CD14-positive monocyte (primary cell): ENCODE measurements around the gene HOXB8. TPM values are rescaled to one million over a fixed set of nuclear protein-coding genes. Genes with fewer than 3 reads are reported as not detected.

ENCODE experiments used
- DNase-seq, 3 donors: peaks; one replicate each; pipeline ENCODE4 v3.0.0-alpha.2; 2011 to 2022
- H2AFZ ChIP-seq: 2 replicates; pipeline ENCODE4 v1.6.0; 2012; ENCODE audit warnings: mild to moderate bottlenecking, low read depth, low read length, inconsistent platforms; ENCODE audit not compliant: insufficient read depth, poor library complexity, severe bottlenecking
- H3K27ac ChIP-seq, 2 donors: 1 replicate in 1 of 2; 2 replicates in 1 of 2; pipeline ENCODE4 v1.5.1; 2012 to 2013; ENCODE audit warnings: low read length in 2 of 2, control low read depth in 1 of 2, inconsistent platforms in 1 of 2, low read depth in 1 of 2, mild to moderate bottlenecking in 1 of 2
- H3K27me3 ChIP-seq, 2 donors: one replicate each; pipeline versions ENCODE4 v1.6.0 to v1.6.1; 2011 to 2013; ENCODE audit warnings: low read length in 2 of 2; ENCODE audit not compliant: control insufficient read depth in 2 of 2, insufficient read depth in 2 of 2
- H3K36me3 ChIP-seq, 2 donors: replicated peaks in 1 of 2; 1 replicate in 1 of 2; 2 replicates in 1 of 2; pipeline versions ENCODE4 v1.5.1 to v1.6.1; 2012 to 2013; ENCODE audit warnings: low read length in 2 of 2, control low read depth in 1 of 2, inconsistent platforms in 1 of 2, mild to moderate bottlenecking in 1 of 2; ENCODE audit not compliant: insufficient read depth in 2 of 2, control insufficient read depth in 1 of 2
- H3K4me1 ChIP-seq, 2 donors: 1 replicate in 1 of 2; 2 replicates in 1 of 2; pipeline versions ENCODE4 v1.5.1 to v1.6.1; 2012 to 2013; ENCODE audit warnings: low read length in 2 of 2, control low read depth in 1 of 2, inconsistent platforms in 1 of 2, mild to moderate bottlenecking in 1 of 2, moderate library complexity in 1 of 2; ENCODE audit not compliant: insufficient read depth in 2 of 2, control insufficient read depth in 1 of 2
- H3K4me2 ChIP-seq: replicated peaks from 2 replicates; pipeline ENCODE3; 2012; ENCODE audit warnings: low read length, moderate library complexity, mild to moderate bottlenecking; ENCODE audit not compliant: poor library complexity, severe bottlenecking; ENCODE audit errors: extremely low read depth
- H3K4me3 ChIP-seq, 3 experiments: fragments of 200-600 bp in 1 of 3; sonication (generic) in 1 of 3; replicated peaks in 1 of 3; 1 replicate in 2 of 3; 2 replicates in 1 of 3; pipeline ENCODE4 v1.5.1; 2011 to 2013; ENCODE audit warnings: low read length in 3 of 3, mild to moderate bottlenecking in 3 of 3, control low read depth in 2 of 3, low read depth in 2 of 3, inconsistent platforms in 1 of 3, moderate library complexity in 1 of 3
- H3K79me2 ChIP-seq: 2 replicates; pipeline ENCODE4 v1.6.0; 2012; ENCODE audit warnings: mild to moderate bottlenecking, control low read depth, inconsistent platforms, low read length, moderate library complexity; ENCODE audit not compliant: insufficient read depth
- H3K9ac ChIP-seq: 2 replicates; pipeline ENCODE4 v1.6.0; 2017; ENCODE audit warnings: low read length, mild to moderate bottlenecking; ENCODE audit not compliant: insufficient read depth, poor library complexity, severe bottlenecking
- H3K9me3 ChIP-seq, 2 donors: replicated peaks in 1 of 2; 1 replicate in 1 of 2; 2 replicates in 1 of 2; pipeline versions ENCODE4 v1.5.1 to v1.6.1; 2012 to 2013; ENCODE audit warnings: low read length in 2 of 2, control low read depth in 1 of 2; ENCODE audit not compliant: control insufficient read depth in 1 of 2, insufficient read depth in 1 of 2
- H4K20me1 ChIP-seq: 2 replicates; pipeline ENCODE4 v1.6.0; 2012; ENCODE audit warnings: mild to moderate bottlenecking, low read length, control low read depth, moderate library complexity; ENCODE audit not compliant: insufficient read depth
- H3K27ac Mint-ChIP-seq, 7 donors: one replicate each; pipeline ENCODE4 v1.8.0; 2020; ENCODE audit warnings: mild to moderate bottlenecking in 7 of 7, mixed read lengths in 7 of 7, moderate library complexity in 6 of 7, inconsistent platforms in 2 of 7
- H3K27me3 Mint-ChIP-seq, 3 donors: one replicate each; pipeline ENCODE4 v1.8.0; 2021 to 2022; ENCODE audit warnings: low read depth in 3 of 3, mild to moderate bottlenecking in 3 of 3, mixed read lengths in 3 of 3, moderate library complexity in 3 of 3, inconsistent platforms in 1 of 3
- H3K36me3 Mint-ChIP-seq, 2 donors: one replicate each; pipeline ENCODE4 v1.8.0; 2020; ENCODE audit warnings: mixed read lengths in 2 of 2, inconsistent platforms in 1 of 2, mild to moderate bottlenecking in 1 of 2
- H3K4me1 Mint-ChIP-seq: one replicate; pipeline ENCODE4 v1.8.0; 2020; ENCODE audit warnings: mild to moderate bottlenecking, mixed read lengths
- H3K4me3 Mint-ChIP-seq, 2 donors: one replicate each; pipeline ENCODE4 v1.8.0; 2020; ENCODE audit warnings: mild to moderate bottlenecking in 2 of 2, mixed read lengths in 2 of 2, moderate library complexity in 1 of 2
- H3K9me3 Mint-ChIP-seq, 7 donors: one replicate each; pipeline ENCODE4 v1.8.0; 2020 to 2022; ENCODE audit warnings: mixed read lengths in 7 of 7, mild to moderate bottlenecking in 6 of 7, moderate library complexity in 6 of 7, inconsistent platforms in 2 of 7
- CTCF ChIP-seq: fragments of 200-600 bp; IDR thresholded peaks from one replicate; pipeline ENCODE4 v1.8.0; 2022; ENCODE audit warnings: antibody characterized with exemption, mild to moderate bottlenecking
- WGBS: methylation state at CpG from one replicate; pipeline ENCODE4 v1.1.5; 2013; ENCODE audit warnings: missing lambda C conversion rate; ENCODE audit not compliant: insufficient coverage; 5-methylcytosine and 5-hydroxymethylcytosine counted together
- intact Hi-C, 2 donors: fragments of 100-400 bp; cut with micrococcal nuclease; formaldehyde crosslinking; loops; one replicate each; pipeline versions ENCODE4 v1.15.0 to v1.15.1; 2023
- polyA plus RNA-seq, 3 donors: library from polyadenylated mRNA; depleted of rRNA in 1 of 3; unstranded in 2 of 3; stranded (reverse) in 1 of 3; fragments of 300-500 nt in 2 of 3; fragments of >200 nt in 1 of 3; fragmentation: Illumina TruSeq in 2 of 3; gene quantifications; 1 replicate in 2 of 3; 2 replicates in 1 of 3; pipeline ENCODE4 v1.2.3, GENCODE V29; 2012 to 2021

HOXB8 gene
- polyA plus RNA-seq, 3 donors = not detected

GRCh38 chr17:48609759-48610281 lies 5.3 kb downstream of the HOXB8 start:
- Mint-ChIP-seq H3K9me3 (peaks cover 0 to 41% (median 27%) of the 10 kb centered on the region in 7 donors), H3K4me3 (peak overlapping the region; percentile 80 to 96), H3K27ac (no peak overlapping the region), H3K36me3 (peaks cover 9 to 16% of the 10 kb centered on the region in 2 donors), H3K4me1 (peaks cover 39% of the 10 kb centered on the region), H3K27me3 (peaks cover 89 to 98% (median 95%) of the 10 kb centered on the region in 3 donors)
- Histone ChIP-seq H3K4me2 (peak overlapping the region; percentile 99), H3K4me3 (peak overlapping the region in 1 of 3 experiments; percentile 78), H3K4me1 (peaks cover 36 to 43% of the 10 kb centered on the region in 2 donors), H3K27ac (no peak overlapping the region), H3K79me2 (no peaks in the 10 kb centered on the region), H3K36me3 (no peaks in the 10 kb centered on the region), H3K27me3 (peaks cover 57 to 98% of the 10 kb centered on the region in 2 donors), H4K20me1 (no peaks in the 10 kb centered on the region), H3K9ac (peak overlapping the region; percentile 27), H2AFZ (peak overlapping the region; percentile 86), H3K9me3 (peaks cover 5 to 40% of the 10 kb centered on the region in 2 donors)
- WGBS = 0% methylated on average over 4 of the region's 15 CpGs
- intact Hi-C loops = no loop called here
- DNase-seq = no peak
- no peak for TF ChIP-seq CTCF

- no peak for TF ChIP-seq CTCF
- Histone ChIP-seq H3K4me1 (peaks cover 32 to 39% of the 10 kb centered on the region in 2 donors), H3K36me3 (no peaks in the 10 kb centered on the region), H3K27me3 (peaks cover 57 to 98% of the 10 kb centered on the region in 2 donors), H3K4me2 (no peak overlapping the region), H3K79me2 (no peaks in the 10 kb centered on the region), H3K27ac (no peak overlapping the region), H3K9ac (no peak overlapping the region), H3K9me3 (peaks cover 5 to 37% of the 10 kb centered on the region in 2 donors), H3K4me3 (no peak overlapping the region), H4K20me1 (no peaks in the 10 kb centered on the region), H2AFZ (no peak overlapping the region)
- Mint-ChIP-seq H3K36me3 (peaks cover 9 to 16% of the 10 kb centered on the region in 2 donors), H3K4me3 (peak overlapping the region in 1 of 2 donors; percentile 96), H3K9me3 (peaks cover 0 to 43% (median 25%) of the 10 kb centered on the region in 7 donors), H3K27ac (no peak overlapping the region), H3K4me1 (peaks cover 40% of the 10 kb centered on the region), H3K27me3 (peaks cover 89 to 98% (median 95%) of the 10 kb centered on the region in 3 donors)
- intact Hi-C loops = no loop called here
- no peak for DNase-seq
Measured at GRCh38 chr17:48609033-48609432, 6.1 kb downstream of the HOXB8 start.
